Adrenal gland (tissue), 5 donors: ENCODE results near the gene DOCK11.

Experiments used
- CTCF ChIP-seq, 6 experiments: fragments of 450-650 bp in 4 of 6; fragments of 200-600 bp in 2 of 6; sonication (generic) in 1 of 6; IDR thresholded peaks; 1 replicate in 5 of 6; 2 replicates in 1 of 6; pipeline versions ENCODE4 v1.5.1 to v1.8.0; 2016 to 2021; ENCODE audit warnings: antibody characterized with exemption in 6 of 6, mild to moderate bottlenecking in 2 of 6, moderate library complexity in 1 of 6
- POLR2A ChIP-seq, 2 donors: fragments of 450-650 bp; IDR thresholded peaks; one replicate each; pipeline ENCODE4 v1.6.1; 2017; ENCODE audit warnings: antibody characterized with exemption in 2 of 2, mild to moderate bottlenecking in 2 of 2, moderate library complexity in 1 of 2
- donor health status: DM: no; HTN: no; CAD: no.

DNA sequence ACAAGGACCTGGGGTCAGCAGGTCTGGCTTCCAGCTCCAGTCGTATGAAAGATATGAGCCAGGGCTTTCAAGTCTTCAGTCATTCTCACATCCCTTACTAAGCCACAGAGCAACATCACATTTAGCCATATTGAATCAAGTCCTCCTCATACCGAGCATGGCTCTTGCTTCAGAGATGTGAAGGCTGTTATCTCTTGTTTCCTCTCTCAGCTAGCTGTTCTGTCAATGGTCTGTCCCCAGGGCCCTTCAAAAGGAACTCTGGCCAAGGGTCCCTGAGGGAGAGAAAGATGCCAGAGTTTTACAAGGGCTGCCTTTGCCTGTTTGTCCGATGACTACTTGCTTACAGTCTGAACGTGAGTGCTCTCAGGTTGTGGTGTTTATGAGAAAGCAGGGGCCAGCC lies 30.5 kb downstream of the DOCK11 start:
- TF ChIP-seq POLR2A (IDR thresholded peaks at IDR 0.05): no peak
- no peak for TF ChIP-seq CTCF (IDR thresholded peaks at IDR 0.05)
